ENCODE data around the gene UGT1A8.

The UGT1A8 gene

GRCh38 chr2:233818639-233819621 lies 201.5 kb downstream of the UGT1A8 start:
- no peak for DNase-seq (ENCODE audit: low read depth in 3 of 3)

- no peak for DNase-seq (ENCODE audit: low read depth in 3 of 3)
Measured at GRCh38 chr2:233819884-233820773, 202.7 kb downstream of the UGT1A8 start.

DNA sequence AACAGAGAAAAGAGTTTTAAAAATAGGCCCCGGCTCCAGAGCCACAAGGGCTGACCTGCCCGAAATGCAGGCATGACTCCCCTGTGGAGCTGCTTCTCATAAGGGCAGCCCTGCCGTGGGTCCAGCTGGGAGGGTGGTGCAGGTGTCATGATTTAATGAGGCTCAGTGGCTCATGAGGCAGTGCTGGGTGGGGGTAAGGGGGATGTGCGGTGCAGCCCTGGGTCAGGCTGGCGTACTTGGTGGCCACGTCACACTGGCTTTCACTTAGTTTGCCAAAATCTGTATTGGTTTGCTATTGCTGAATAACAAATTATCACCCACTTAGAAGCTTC lies 203.3 kb downstream of the UGT1A8 start:
- no peak for DNase-seq (ENCODE audit: low read depth in 3 of 3)

DNA sequence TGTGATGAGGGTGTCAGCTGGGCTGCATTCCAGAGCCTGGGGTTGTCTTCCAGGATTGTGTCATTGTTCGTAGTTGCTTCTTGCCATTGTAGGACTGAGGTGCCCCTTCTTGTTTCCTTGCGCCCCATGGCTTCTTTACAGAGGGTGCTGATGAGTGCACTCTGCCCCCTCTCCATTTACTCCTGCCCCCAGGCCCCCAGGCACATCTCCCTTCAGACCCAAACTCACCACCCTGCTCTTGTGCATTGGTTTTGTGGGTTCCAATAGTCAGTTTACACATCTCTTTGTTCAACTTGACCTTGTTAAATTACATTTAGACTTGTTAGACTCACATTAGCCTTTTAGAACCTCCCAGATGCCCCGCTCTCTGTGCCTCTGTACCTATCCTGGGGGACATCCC lies 203.8 kb downstream of the UGT1A8 start:
- no peak for DNase-seq (ENCODE audit: low read depth in 3 of 3)

DNA sequence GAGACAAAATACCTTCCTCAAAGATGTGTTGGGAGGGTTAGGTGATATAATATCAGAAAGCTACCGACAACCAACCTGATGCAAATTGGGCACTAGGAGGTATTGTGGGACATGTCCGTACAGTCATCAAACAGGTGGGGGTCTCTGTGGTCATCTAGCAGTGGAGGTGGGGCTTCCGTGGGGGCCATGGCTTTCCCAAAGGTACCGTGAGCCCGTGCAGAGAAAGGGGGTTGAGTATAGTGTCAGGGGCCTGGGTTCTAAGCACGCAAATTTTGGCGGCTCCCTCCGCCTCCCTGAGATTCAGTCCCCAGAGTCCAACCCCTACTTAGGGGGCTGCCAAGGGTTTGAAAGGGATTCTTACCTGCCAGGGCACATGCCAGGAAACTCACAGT lies 204.3 kb downstream of the UGT1A8 start:
- DNase-seq (ENCODE audit: low read depth in 3 of 3): no peak

GRCh38 chr2:233822101-233822771 lies 204.8 kb downstream of the UGT1A8 start:
- no peak for DNase-seq (ENCODE audit: low read depth in 3 of 3)
